H9 (cell line): Measurements from ENCODE around the gene EFCAB12. TPM values are rescaled to one million over a fixed set of nuclear protein-coding genes. Genes with fewer than 3 reads are reported as not detected.

Source experiments
- DNase-seq: peaks from one replicate; pipeline ENCODE4 v3.0.0-alpha.2; 2017
- H2AFZ ChIP-seq: one replicate; pipeline ENCODE4 v1.6.1; 2013; ENCODE audit warnings: mild to moderate bottlenecking, low read length, control low read depth, moderate library complexity
- H2AK5ac ChIP-seq: 2 replicates; pipeline ENCODE4 v1.6.1; 2013; ENCODE audit warnings: low read length, control low read depth, mixed read lengths; ENCODE audit not compliant: insufficient read length
- H2BK120ac ChIP-seq: one replicate; pipeline ENCODE4 v1.6.1; 2013; ENCODE audit warnings: low read depth, mild to moderate bottlenecking, low read length, control low read depth, inconsistent platforms; ENCODE audit not compliant: poor library complexity, severe bottlenecking
- H2BK12ac ChIP-seq: 2 replicates; pipeline ENCODE4 v1.6.1; 2013; ENCODE audit warnings: low read length, control low read depth, mixed read lengths, low read depth; ENCODE audit not compliant: insufficient read length
- H2BK15ac ChIP-seq: 2 replicates; pipeline ENCODE4 v1.6.1; 2013; ENCODE audit warnings: low read depth, low read length, control low read depth
- H2BK20ac ChIP-seq: one replicate; pipeline ENCODE4 v1.6.1; 2013; ENCODE audit warnings: low read depth, mild to moderate bottlenecking, low read length, control low read depth, inconsistent platforms; ENCODE audit not compliant: poor library complexity, severe bottlenecking
- H2BK5ac ChIP-seq: 2 replicates; pipeline ENCODE4 v1.6.1; 2013; ENCODE audit warnings: low read length, control low read depth, mixed read lengths; ENCODE audit not compliant: insufficient read length
- H3K14ac ChIP-seq: 2 replicates; pipeline ENCODE4 v1.6.1; 2013; ENCODE audit warnings: low read length, control low read depth; ENCODE audit not compliant: insufficient read depth
- H3K18ac ChIP-seq: 2 replicates; pipeline ENCODE4 v1.6.1; 2013; ENCODE audit warnings: low read depth, mild to moderate bottlenecking, mixed read lengths, low read length, control low read depth; ENCODE audit not compliant: insufficient read length
- H3K23ac ChIP-seq: 2 replicates; pipeline ENCODE4 v1.6.1; 2013; ENCODE audit warnings: low read length, control low read depth, mixed read lengths, low read depth; ENCODE audit not compliant: insufficient read length
- H3K23me2 ChIP-seq: 2 replicates; pipeline ENCODE4 v1.6.1; 2013; ENCODE audit warnings: low read depth, mild to moderate bottlenecking, mixed read lengths, low read length, control low read depth; ENCODE audit not compliant: insufficient read length, poor library complexity, severe bottlenecking
- H3K27ac ChIP-seq: 2 replicates; pipeline ENCODE4 v1.5.1; 2013; ENCODE audit warnings: low read length, control low read depth, mixed read lengths, low read depth; ENCODE audit not compliant: insufficient read length
- H3K27me3 ChIP-seq: 2 replicates; pipeline ENCODE4 v1.6.1; 2013; ENCODE audit warnings: low read length, control low read depth, inconsistent platforms; ENCODE audit not compliant: insufficient read depth
- H3K4ac ChIP-seq: 2 replicates; pipeline ENCODE4 v1.6.1; 2013; ENCODE audit warnings: low read depth, mild to moderate bottlenecking, control low read depth, inconsistent platforms, low read length, moderate library complexity
- H3K4me1 ChIP-seq: 2 replicates; pipeline ENCODE4 v1.6.1; 2013; ENCODE audit warnings: low read length, control low read depth, inconsistent platforms; ENCODE audit not compliant: insufficient read depth
- H3K4me2 ChIP-seq: 2 replicates; pipeline ENCODE4 v1.6.1; 2013; ENCODE audit warnings: low read length, control low read depth, mixed read lengths; ENCODE audit not compliant: insufficient read length, insufficient read depth
- H3K56ac ChIP-seq: 2 replicates; pipeline ENCODE4 v1.6.1; 2013; ENCODE audit warnings: low read depth, mild to moderate bottlenecking, mixed read lengths, low read length, control low read depth; ENCODE audit not compliant: insufficient read length
- H3K79me1 ChIP-seq: 2 replicates; pipeline ENCODE4 v1.6.1; 2013; ENCODE audit warnings: low read depth, mild to moderate bottlenecking, moderate library complexity, low read length, control low read depth, inconsistent platforms; ENCODE audit not compliant: insufficient read depth, poor library complexity, severe bottlenecking
- H3K79me2 ChIP-seq: 2 replicates; pipeline ENCODE4 v1.6.1; 2013; ENCODE audit warnings: low read length, control low read depth, inconsistent platforms; ENCODE audit not compliant: insufficient read depth
- H3K9ac ChIP-seq: 2 replicates; pipeline ENCODE4 v1.6.1; 2013; ENCODE audit warnings: low read length, control low read depth, mixed read lengths; ENCODE audit not compliant: insufficient read length; ENCODE audit errors: extremely low read depth
- H3K9me3 ChIP-seq: one replicate; pipeline ENCODE4 v1.6.1; 2013; ENCODE audit warnings: low read depth, low read length, inconsistent platforms; ENCODE audit not compliant: control insufficient read depth
- H3T11ph ChIP-seq: one replicate; pipeline ENCODE4 v1.6.1; 2013; ENCODE audit warnings: mild to moderate bottlenecking, low read length, control low read depth, inconsistent platforms
- H4K20me1 ChIP-seq: one replicate; pipeline ENCODE4 v1.6.1; 2013; ENCODE audit not compliant: control insufficient read depth, insufficient read length, insufficient read depth
- H4K5ac ChIP-seq: 2 replicates; pipeline ENCODE4 v1.6.1; 2013; ENCODE audit warnings: low read depth, mild to moderate bottlenecking, mixed read lengths, low read length, control low read depth; ENCODE audit not compliant: insufficient read length
- H4K8ac ChIP-seq: replicated peaks from 2 replicates; pipeline ENCODE4 v1.6.1; 2013; ENCODE audit warnings: low read length, control low read depth, mixed read lengths, low read depth; ENCODE audit not compliant: insufficient read length
- H4K91ac ChIP-seq: 2 replicates; pipeline ENCODE4 v1.6.1; 2013; ENCODE audit warnings: low read depth, mild to moderate bottlenecking, moderate library complexity, mixed read lengths, low read length, control low read depth; ENCODE audit not compliant: insufficient read length
- H3K27ac Mint-ChIP-seq, 3 experiments: 2 replicates in 2 of 3; 3 replicates in 1 of 3; pipeline ENCODE4 v1.8.0; 2020 to 2021; ENCODE audit warnings: mixed read lengths in 3 of 3, mild to moderate bottlenecking in 1 of 3, moderate library complexity in 1 of 3
- H3K27me3 Mint-ChIP-seq: 2 replicates; pipeline ENCODE4 v1.8.0; 2021; ENCODE audit warnings: low read depth, mild to moderate bottlenecking, moderate library complexity, mixed read lengths
- H3K36me3 Mint-ChIP-seq, 3 experiments: 2 replicates in 2 of 3; 3 replicates in 1 of 3; pipeline ENCODE4 v1.8.0; 2020 to 2021; ENCODE audit warnings: low read depth in 3 of 3, mixed read lengths in 3 of 3; ENCODE audit not compliant: insufficient read depth in 1 of 3
- H3K4me1 Mint-ChIP-seq, 2 experiments: 2 replicates each; pipeline ENCODE4 v1.8.0; 2020; ENCODE audit warnings: mixed read lengths in 2 of 2
- H3K4me3 Mint-ChIP-seq, 2 experiments: 2 replicates in 1 of 2; 3 replicates in 1 of 2; pipeline ENCODE4 v1.8.0; 2020 to 2021; ENCODE audit warnings: mild to moderate bottlenecking in 2 of 2, mixed read lengths in 2 of 2, moderate library complexity in 1 of 2
- H3K9me3 Mint-ChIP-seq, 2 experiments: 2 replicates in 1 of 2; 3 replicates in 1 of 2; pipeline ENCODE4 v1.8.0; 2020; ENCODE audit warnings: mild to moderate bottlenecking in 2 of 2, mixed read lengths in 2 of 2, moderate library complexity in 1 of 2
- WGBS: extraction: QIAGEN DNeasy Blood & Tissue Kit; methylation state at CpG from one replicate; pipeline ENCODE4 v1.1.7; 2013; ENCODE audit warnings: missing lambda C conversion rate, low lambda C conversion rate, mixed read lengths; ENCODE audit not compliant: insufficient read length; ENCODE audit errors: extremely low coverage; 5-methylcytosine and 5-hydroxymethylcytosine counted together
- total RNA-seq: library from RNA; stranded (reverse); gene quantifications from 2 replicates; pipeline ENCODE4 v1.2.1, GENCODE V29; 2021
- TF ChIP-seq, protein P1 (sequence below): fragments of 200-600 bp; sonication (generic); conservative IDR thresholded peaks from 3 replicates; pipeline ENCODE4 v1.8.0; 2021; ENCODE audit warnings: antibody characterized with exemption, mild to moderate bottlenecking

The EFCAB12 gene
- total RNA-seq, 1 experiment from 2014 or later, result 0.28 TPM

DNA sequence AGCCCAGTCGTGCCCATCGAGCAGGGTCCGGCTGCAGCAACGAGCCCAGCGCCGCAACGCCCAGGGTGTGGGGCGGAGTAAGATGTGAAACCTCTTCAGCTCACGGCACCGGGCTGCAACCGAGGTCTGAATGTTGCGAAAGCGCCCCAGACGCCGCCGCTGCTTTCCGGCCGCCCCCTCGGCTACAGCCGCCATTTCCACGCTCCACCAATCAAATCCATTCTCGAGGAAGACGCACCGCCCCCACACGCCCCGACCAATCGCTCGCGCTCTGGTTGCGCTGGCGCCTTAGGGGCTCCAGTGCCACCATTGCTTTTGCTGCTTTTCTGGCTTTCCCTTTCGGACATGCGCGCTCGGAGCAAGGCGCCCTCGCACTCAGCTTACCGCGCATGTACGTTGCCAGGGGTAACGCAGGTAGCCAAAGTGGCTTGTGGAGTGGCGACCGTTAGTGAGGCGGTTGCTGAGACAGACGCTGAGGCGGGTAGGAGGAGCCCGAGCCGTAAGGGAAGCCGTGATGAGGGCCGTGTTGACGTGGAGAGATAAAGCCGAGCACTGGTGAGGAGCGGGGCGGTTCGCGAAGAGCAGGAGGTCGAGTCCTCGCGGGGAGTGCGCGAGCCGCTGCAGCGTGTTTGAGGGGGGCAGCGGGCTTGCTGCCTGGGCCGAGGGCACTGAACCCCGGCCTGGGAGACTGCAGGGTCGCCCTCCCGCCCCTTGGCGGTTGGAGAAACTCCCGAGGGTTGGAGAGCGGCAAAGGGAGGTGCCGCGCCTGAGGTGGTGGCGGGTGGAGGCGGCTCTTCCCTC is 11.6 kb upstream of the EFCAB12 start, which contains the start of the genes IFT122 and MBD4:
IFT122 (plus strand) TSS at position 408 of the 801 bp plus-strand sequence; CDS start at position 515, 107 bp downstream.
MBD4 (minus strand) TSS at position 132 of the 801 bp plus-strand sequence; CDS start at position 17, 115 bp downstream.
- no peak within 1 kb of the TSS for H3K23ac ChIP-seq
- no peaks in the 10 kb centered on the region for H3K27me3 Mint-ChIP-seq

More for the DNA sequence above, 11.6 kb upstream of the EFCAB12 start, which contains the start of the genes IFT122 and MBD4:
- Mint-ChIP-seq H3K4me1 (peaks cover 31 to 36% of the 10 kb centered on the region in 2 experiments), H3K4me3 (peak within 1 kb of the TSS; percentile 96 to 99), H3K9me3 (no peaks in the 10 kb centered on the region), H3K36me3 (peaks cover 14 to 39% (median 30%) of the 10 kb centered on the region in 3 experiments; a peak in 6 of 7 replicates), H3K27ac (peak within 1 kb of the TSS; percentile 91 to 99 (median 97))
- Histone ChIP-seq H2BK12ac (no peak within 1 kb of the TSS), H3K18ac (peak within 1 kb of the TSS; percentile 77), H3K4ac (no peak within 1 kb of the TSS), H3K14ac (0 out of 2 replicates have a peak within 1 kb of the TSS, but pooled peaks have one; percentile 66), H3T11ph (no peak within 1 kb of the TSS), H2BK120ac (no peak within 1 kb of the TSS), H3K27me3 (no peaks in the 10 kb centered on the region), H2BK20ac (no peak within 1 kb of the TSS), H4K91ac (no peak within 1 kb of the TSS), H3K9ac (peak within 1 kb of the TSS; percentile 79), H3K4me2 (peak within 1 kb of the TSS; percentile 73), H2BK15ac (no peak within 1 kb of the TSS), H3K79me1 (no peaks in the 10 kb centered on the region), H3K27ac (peak within 1 kb of the TSS; percentile 6), H4K8ac (no peak within 1 kb of the TSS), H3K79me2 (peaks cover 2% of the 10 kb centered on the region; the same call in 1 of the 2 replicates), H3K56ac (no peak within 1 kb of the TSS), H3K23me2 (peaks cover 7% of the 10 kb centered on the region), H2AFZ (peak within 1 kb of the TSS; percentile 18), H3K9me3 (no peaks in the 10 kb centered on the region), H4K5ac (no peak within 1 kb of the TSS), H2AK5ac (no peak within 1 kb of the TSS), H4K20me1 (no peaks in the 10 kb centered on the region), H2BK5ac (no peak within 1 kb of the TSS), H3K4me1 (peaks cover 4% of the 10 kb centered on the region; the same call in 1 of the 2 replicates)
- no CpG with 5 or more reads among the region's 75 CpGs for WGBS
- TF ChIP-seq, protein P1, sequence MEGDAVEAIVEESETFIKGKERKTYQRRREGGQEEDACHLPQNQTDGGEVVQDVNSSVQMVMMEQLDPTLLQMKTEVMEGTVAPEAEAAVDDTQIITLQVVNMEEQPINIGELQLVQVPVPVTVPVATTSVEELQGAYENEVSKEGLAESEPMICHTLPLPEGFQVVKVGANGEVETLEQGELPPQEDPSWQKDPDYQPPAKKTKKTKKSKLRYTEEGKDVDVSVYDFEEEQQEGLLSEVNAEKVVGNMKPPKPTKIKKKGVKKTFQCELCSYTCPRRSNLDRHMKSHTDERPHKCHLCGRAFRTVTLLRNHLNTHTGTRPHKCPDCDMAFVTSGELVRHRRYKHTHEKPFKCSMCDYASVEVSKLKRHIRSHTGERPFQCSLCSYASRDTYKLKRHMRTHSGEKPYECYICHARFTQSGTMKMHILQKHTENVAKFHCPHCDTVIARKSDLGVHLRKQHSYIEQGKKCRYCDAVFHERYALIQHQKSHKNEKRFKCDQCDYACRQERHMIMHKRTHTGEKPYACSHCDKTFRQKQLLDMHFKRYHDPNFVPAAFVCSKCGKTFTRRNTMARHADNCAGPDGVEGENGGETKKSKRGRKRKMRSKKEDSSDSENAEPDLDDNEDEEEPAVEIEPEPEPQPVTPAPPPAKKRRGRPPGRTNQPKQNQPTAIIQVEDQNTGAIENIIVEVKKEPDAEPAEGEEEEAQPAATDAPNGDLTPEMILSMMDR, result no peak
- peak; percentile 99 for DNase-seq
